Caco-2 (cell line): ENCODE results near the gene ECEL1. TPM values are rescaled to one million over a fixed set of nuclear protein-coding genes. Genes with fewer than 3 reads are reported as not detected.

ENCODE experiments used
- BruUV-seq: library from RNA; stranded (reverse); fragments of 400-500 nt; replicated peaks from 2 replicates; lab custom pipeline; 2021; lab: Mats Ljungman, UMichigan
- CTCF ChIA-PET: fragments of 300-600 bp; sonication (Branson Sonifier 250); formaldehyde crosslinking; loops from one replicate; lab custom pipeline; 2022; ENCODE audit warnings: antibody characterized with exemption; lab: Charles Lee
- POLR2A ChIA-PET: fragments of 300-600 bp; sonication (Branson Sonifier 250); formaldehyde crosslinking; loops from one replicate; lab custom pipeline; 2022; ENCODE audit warnings: antibody characterized with exemption; lab: Charles Lee
- DNase-seq, 2 experiments: peaks; one replicate each; pipeline versions ENCODE4 v3.0.0 to v3.0.0-alpha.2; 2020 to 2022
- H3K27me3 ChIP-seq: replicated peaks from 2 replicates; pipeline ENCODE4 v1.6.0; 2011; ENCODE audit warnings: low read length; ENCODE audit not compliant: control insufficient read depth, insufficient read depth
- H3K36me3 ChIP-seq: 2 replicates; pipeline ENCODE4 v1.5.1; 2011; ENCODE audit warnings: low read length; ENCODE audit not compliant: control insufficient read depth, insufficient read depth
- H3K4me1 ChIP-seq: fragments of 250-450 bp; sonication (Bioruptor Pico); 2 replicates; pipeline ENCODE4 v1.5.1; 2020; ENCODE audit warnings: mild to moderate bottlenecking
- H3K4me3 ChIP-seq: 2 replicates; pipeline ENCODE4 v1.5.1; 2011; ENCODE audit warnings: low read depth, mild to moderate bottlenecking, control low read depth, low read length
- H3K9me3 ChIP-seq: fragments of 250-450 bp; sonication (Bioruptor Pico); 2 replicates; pipeline ENCODE4 v1.5.1; 2020; ENCODE audit warnings: mild to moderate bottlenecking, moderate library complexity
- H3K27ac Mint-ChIP-seq: one replicate; pipeline ENCODE4 v1.8.0; 2022; ENCODE audit warnings: mixed read lengths; ENCODE audit not compliant: unreplicated experiment
- H3K27me3 Mint-ChIP-seq: one replicate; pipeline ENCODE4 v1.8.0; 2022; ENCODE audit warnings: mixed read lengths; ENCODE audit not compliant: insufficient read depth, unreplicated experiment
- H3K36me3 Mint-ChIP-seq: one replicate; pipeline ENCODE4 v1.8.0; 2022; ENCODE audit warnings: mild to moderate bottlenecking, mixed read lengths; ENCODE audit not compliant: insufficient read depth, unreplicated experiment
- H3K4me1 Mint-ChIP-seq: one replicate; pipeline ENCODE4 v1.8.0; 2022; ENCODE audit warnings: low read depth, mixed read lengths; ENCODE audit not compliant: unreplicated experiment
- H3K4me3 Mint-ChIP-seq: one replicate; pipeline ENCODE4 v1.8.0; 2022; ENCODE audit warnings: mild to moderate bottlenecking, moderate library complexity, mixed read lengths; ENCODE audit not compliant: unreplicated experiment
- H3K9me3 Mint-ChIP-seq: one replicate; pipeline ENCODE4 v1.8.0; 2022; ENCODE audit warnings: mixed read lengths; ENCODE audit not compliant: unreplicated experiment
- CTCF ChIP-seq, 2 experiments: fragments of 200-600 bp in 1 of 2; IDR thresholded peaks; 1 replicate in 1 of 2; 2 replicates in 1 of 2; pipeline versions ENCODE4 v1.5.1 to v1.8.0; 2011 to 2022; ENCODE audit warnings: antibody characterized with exemption in 1 of 2, control low read depth in 1 of 2, inconsistent platforms in 1 of 2, low read depth in 1 of 2, low read length in 1 of 2, mild to moderate bottlenecking in 1 of 2, moderate library complexity in 1 of 2; ENCODE audit not compliant: insufficient read depth in 1 of 2, severe bottlenecking in 1 of 2, unreplicated experiment in 1 of 2
- intact Hi-C: fragments of 100-400 bp; cut with micrococcal nuclease; formaldehyde crosslinking; loops from one replicate; pipeline ENCODE4 v1.10.0; 2022; ENCODE audit not compliant: unreplicated experiment
- total RNA-seq: library from RNA; stranded (reverse); gene quantifications from 2 replicates; pipeline ENCODE4 v1.2.3, GENCODE V29; 2022

ECEL1 gene
- total RNA-seq, 1 experiment from 2014 or later: 6.4 TPM

GRCh38 chr2:232515639-232516038, 28.0 kb upstream of the ECEL1 start:
- peaks cover 14% of the 10 kb centered on the region for H3K4me1 ChIP-seq
- H3K27ac Mint-ChIP-seq: peak overlapping the region; percentile 57
- no peaks in the 10 kb centered on the region for H3K9me3 ChIP-seq
- DNase-seq: no peak
- intact Hi-C loops: no loop called here
- H3K4me3 Mint-ChIP-seq: no peak overlapping the region
- BruUV-seq: no TSS peak
- no peaks in the 10 kb centered on the region for H3K36me3 Mint-ChIP-seq
- POLR2A ChIA-PET: no interaction called here
- no peaks in the 10 kb centered on the region for H3K36me3 ChIP-seq
- no peaks in the 10 kb centered on the region for H3K27me3 Mint-ChIP-seq
- TF ChIP-seq CTCF (IDR thresholded peaks at IDR 0.05; ENCODE audit: insufficient read depth in 1 of 2, low read depth in 1 of 2, low read length in 1 of 2, severe bottlenecking in 1 of 2, unreplicated experiment in 1 of 2): no peak
- no peaks in the 10 kb centered on the region for H3K9me3 Mint-ChIP-seq
- CTCF ChIA-PET: interaction anchor here (0.7 kb wide), 1 partner anchor 1180 kb away, joined by 6 read pairs; no protein-coding TSS in a partner anchor
- no peak overlapping the region for H3K4me3 ChIP-seq
- peaks cover 20% of the 10 kb centered on the region for H3K4me1 Mint-ChIP-seq
- H3K27me3 ChIP-seq: no peaks in the 10 kb centered on the region

GRCh38 chr2:232513353-232513752, 25.7 kb upstream of the ECEL1 start:
- H3K27me3 Mint-ChIP-seq: no peaks in the 10 kb centered on the region
- no peak for DNase-seq
- no peaks in the 10 kb centered on the region for H3K36me3 Mint-ChIP-seq
- intact Hi-C loops: no loop called here
- Histone ChIP-seq H3K36me3 (no peaks in the 10 kb centered on the region), H3K4me1 (peaks cover 14% of the 10 kb centered on the region), H3K27me3 (no peaks in the 10 kb centered on the region), H3K9me3 (no peaks in the 10 kb centered on the region), H3K4me3 (no peak overlapping the region)
- H3K4me3 Mint-ChIP-seq: no peak overlapping the region
- H3K9me3 Mint-ChIP-seq: no peaks in the 10 kb centered on the region
- peaks cover 20% of the 10 kb centered on the region for H3K4me1 Mint-ChIP-seq
- ChIA-PET POLR2A (no interaction called here), CTCF (no interaction called here)
- no peak overlapping the region for H3K27ac Mint-ChIP-seq
- TF ChIP-seq CTCF (IDR thresholded peaks at IDR 0.05; ENCODE audit: insufficient read depth in 1 of 2, low read depth in 1 of 2, low read length in 1 of 2, severe bottlenecking in 1 of 2, unreplicated experiment in 1 of 2): no peak
- no TSS peak for BruUV-seq

- H3K4me1 ChIP-seq: peaks cover 14% of the 10 kb centered on the region
- Mint-ChIP-seq H3K4me3 (no peak overlapping the region), H3K27ac (no peak overlapping the region), H3K27me3 (no peaks in the 10 kb centered on the region), H3K9me3 (no peaks in the 10 kb centered on the region), H3K36me3 (no peaks in the 10 kb centered on the region), H3K4me1 (peaks cover 20% of the 10 kb centered on the region)
- ChIA-PET POLR2A (no interaction called here), CTCF (interaction anchor here (0.6 kb wide), 1 partner anchor 43 kb away, joined by 3 read pairs; no protein-coding TSS in a partner anchor)
- no peaks in the 10 kb centered on the region for H3K36me3 ChIP-seq
- no peaks in the 10 kb centered on the region for H3K27me3 ChIP-seq
- no TSS peak for BruUV-seq
- intact Hi-C loops: no loop called here
- TF ChIP-seq CTCF (IDR thresholded peaks at IDR 0.05; ENCODE audit: insufficient read depth in 1 of 2, low read depth in 1 of 2, low read length in 1 of 2, severe bottlenecking in 1 of 2, unreplicated experiment in 1 of 2): no peak
- no peaks in the 10 kb centered on the region for H3K9me3 ChIP-seq
- no peak overlapping the region for H3K4me3 ChIP-seq
- DNase-seq: no peak
Observed at GRCh38 chr2:232512602-232513001, 25.0 kb upstream of the ECEL1 start.
